HUES6 (cell line): ENCODE data around the gene TSFM.

ENCODE experiments used
- H3K27ac ChIP-seq: 2 replicates; pipeline ENCODE4 v1.7.0; 2013; ENCODE audit warnings: low read depth, mild to moderate bottlenecking, low read length, inconsistent platforms
- H3K27me3 ChIP-seq: 2 replicates; pipeline ENCODE4 v1.6.1; 2013; ENCODE audit warnings: low read length; ENCODE audit not compliant: control insufficient read depth, insufficient read depth
- H3K36me3 ChIP-seq: 2 replicates; pipeline ENCODE4 v1.6.1; 2013; ENCODE audit warnings: low read length; ENCODE audit not compliant: control insufficient read depth, insufficient read depth
- H3K4me1 ChIP-seq: 2 replicates; pipeline ENCODE4 v1.6.1; 2013; ENCODE audit warnings: low read length; ENCODE audit not compliant: control insufficient read depth, insufficient read depth
- H3K4me3 ChIP-seq: 2 replicates; pipeline ENCODE4 v1.5.1; 2013; ENCODE audit warnings: low read depth, low read length
- H3K9ac ChIP-seq: one replicate; pipeline ENCODE4 v1.6.1; 2013; ENCODE audit warnings: mild to moderate bottlenecking, low read length
- H3K9me3 ChIP-seq: 2 replicates; pipeline ENCODE4 v1.6.1; 2013; ENCODE audit warnings: low read depth, low read length; ENCODE audit not compliant: control insufficient read depth, insufficient read depth

TSFM gene

DNA sequence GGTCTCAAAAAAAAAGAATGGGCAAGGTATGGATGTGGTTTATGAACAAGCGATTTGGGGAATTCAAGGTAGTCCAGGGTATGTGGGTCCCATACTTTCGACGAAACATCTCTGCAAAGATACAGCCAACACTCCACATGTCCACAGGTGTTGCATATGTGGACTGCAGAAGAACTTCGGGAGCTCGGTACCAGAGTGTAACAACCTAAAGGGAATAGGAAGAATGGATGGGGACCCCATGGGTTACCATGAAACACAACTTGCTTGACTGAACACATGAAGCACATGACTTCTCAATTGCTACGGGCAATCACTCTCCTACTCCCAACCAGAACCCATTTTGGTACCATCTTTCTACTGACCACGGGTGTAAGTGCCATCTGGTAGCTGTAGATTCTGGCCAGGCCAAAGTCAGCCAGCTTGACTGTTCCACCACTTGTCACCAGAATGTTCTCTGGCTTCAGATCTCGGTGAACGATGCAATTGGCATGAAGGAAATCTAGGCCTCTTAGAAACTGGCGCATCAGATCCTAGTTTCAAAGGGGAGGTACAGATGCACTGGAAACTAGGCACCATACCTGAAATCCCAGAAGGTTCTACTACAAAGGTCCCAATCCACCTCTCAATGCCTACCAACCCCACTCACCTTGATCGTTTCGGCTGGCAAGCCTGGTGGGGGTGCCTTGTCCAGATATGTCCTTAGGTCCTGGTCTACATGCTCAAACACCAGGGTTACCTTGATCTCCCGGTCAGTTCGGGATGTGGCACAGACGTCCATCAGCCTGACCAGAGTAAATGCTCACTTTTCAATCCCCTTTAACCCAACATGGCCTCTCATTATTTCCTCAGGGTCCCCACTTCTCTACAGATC, 31.8 kb upstream of the TSFM start:
- Histone ChIP-seq H3K4me3 (peak overlapping the region; percentile 92), H3K9me3 (no peaks in the 10 kb centered on the region), H3K36me3 (peaks cover 52% of the 10 kb centered on the region), H3K27me3 (peaks cover 18% of the 10 kb centered on the region), H3K27ac (peak overlapping the region; percentile 85; the same call in 1 of the 2 replicates), H3K4me1 (peaks cover 17% of the 10 kb centered on the region), H3K9ac (peak overlapping the region; percentile 98)

- H3K27ac ChIP-seq: peak overlapping the region; percentile 85
- peaks cover 16% of the 10 kb centered on the region for H3K4me1 ChIP-seq
- H3K9ac ChIP-seq: peak overlapping the region; percentile 98
- peaks cover 24% of the 10 kb centered on the region for H3K27me3 ChIP-seq
- no peaks in the 10 kb centered on the region for H3K9me3 ChIP-seq
- peaks cover 46% of the 10 kb centered on the region for H3K36me3 ChIP-seq
- peak overlapping the region; percentile 92 for H3K4me3 ChIP-seq
Observed at GRCh38 chr12:57751432-57751787, 31.2 kb upstream of the TSFM start.

GRCh38 chr12:57751788-57752667, 30.6 kb upstream of the TSFM start, which contains the start of gene CDK4:
TSS of gene CDK4 (minus strand) at chr12:57752310. CDS start at chr12:57751717, 593 bp downstream.
- H3K27me3 ChIP-seq: peaks cover 30% of the 10 kb centered on the region
- peaks cover 16% of the 10 kb centered on the region for H3K4me1 ChIP-seq

DNA sequence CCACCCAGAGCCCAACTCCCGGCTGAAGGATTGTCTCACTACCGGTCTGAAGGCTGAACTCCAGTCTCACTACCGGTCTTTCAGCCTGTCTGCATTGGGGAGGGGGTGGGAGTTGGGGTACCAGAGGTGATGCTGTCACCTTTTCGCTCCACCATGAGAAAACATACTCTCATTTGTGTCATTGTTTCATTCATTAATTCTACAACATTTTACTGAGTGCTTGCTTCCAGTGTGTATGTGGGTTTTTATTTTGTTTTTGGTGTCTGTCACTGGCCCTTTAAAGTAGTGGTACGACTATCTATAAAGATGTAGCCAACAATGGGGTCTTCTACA, 30.0 kb upstream of the TSFM start:
- Histone ChIP-seq H3K4me3 (peak overlapping the region; percentile 38), H3K27ac (no peak overlapping the region), H3K27me3 (peaks cover 35% of the 10 kb centered on the region), H3K9me3 (no peaks in the 10 kb centered on the region), H3K36me3 (peaks cover 34% of the 10 kb centered on the region), H3K4me1 (peaks cover 16% of the 10 kb centered on the region), H3K9ac (no peak overlapping the region)

More at GRCh38 chr12:57751788-57752667, 30.6 kb upstream of the TSFM start, which contains the start of gene CDK4:
- Histone ChIP-seq H3K4me3 (peak within 1 kb of the TSS; percentile 92), H3K9me3 (no peaks in the 10 kb centered on the region), H3K27ac (peak within 1 kb of the TSS; percentile 85), H3K36me3 (peaks cover 40% of the 10 kb centered on the region), H3K9ac (peak within 1 kb of the TSS; percentile 98)

DNA sequence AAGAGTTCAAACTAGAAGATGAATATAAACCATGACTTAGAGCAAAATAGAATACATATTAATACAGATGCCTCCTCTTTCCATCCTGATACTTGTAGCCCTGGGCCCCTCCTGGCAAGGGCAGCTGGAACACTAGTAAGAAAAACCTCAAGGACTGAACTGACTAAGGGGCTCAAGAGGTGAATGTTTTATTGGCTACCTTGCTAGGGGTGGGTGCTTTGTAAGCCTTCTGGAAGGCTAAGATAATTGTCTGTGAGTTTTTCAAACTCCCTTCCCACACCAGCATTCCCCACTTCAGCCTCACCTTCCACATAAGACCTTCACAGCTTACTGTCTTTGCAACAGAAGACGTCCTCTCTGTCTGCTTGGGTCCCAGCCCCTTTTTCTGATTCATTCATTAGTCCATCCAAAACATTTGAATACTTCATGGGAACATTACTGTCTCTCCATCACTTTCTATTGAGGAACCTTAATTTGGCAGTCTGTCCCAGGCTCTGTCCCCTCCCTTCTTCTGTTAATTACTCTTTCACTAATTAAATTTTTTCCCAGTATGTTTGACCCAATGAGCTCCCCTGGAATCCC, 28.7 kb upstream of the TSFM start:
- H3K27ac ChIP-seq: no peak overlapping the region
- peaks cover 24% of the 10 kb centered on the region for H3K36me3 ChIP-seq
- H3K27me3 ChIP-seq: peaks cover 47% of the 10 kb centered on the region
- peak overlapping the region; percentile 76 for H3K4me3 ChIP-seq
- peaks cover 16% of the 10 kb centered on the region for H3K4me1 ChIP-seq
- no peaks in the 10 kb centered on the region for H3K9me3 ChIP-seq
- H3K9ac ChIP-seq: no peak overlapping the region

GRCh38 chr12:57754411-57755193, 28.0 kb upstream of the TSFM start, which contains the start of gene MARCHF9:
TSS of gene MARCHF9 (plus strand) at chr12:57755103. CDS start at chr12:57755529, 426 bp downstream.
- Histone ChIP-seq H3K36me3 (peaks cover 16% of the 10 kb centered on the region), H3K27me3 (peaks cover 51% of the 10 kb centered on the region), H3K4me3 (peak within 1 kb of the TSS; percentile 76), H3K9me3 (no peaks in the 10 kb centered on the region), H3K9ac (no peak within 1 kb of the TSS), H3K27ac (no peak within 1 kb of the TSS), H3K4me1 (peaks cover 16% of the 10 kb centered on the region)

DNA sequence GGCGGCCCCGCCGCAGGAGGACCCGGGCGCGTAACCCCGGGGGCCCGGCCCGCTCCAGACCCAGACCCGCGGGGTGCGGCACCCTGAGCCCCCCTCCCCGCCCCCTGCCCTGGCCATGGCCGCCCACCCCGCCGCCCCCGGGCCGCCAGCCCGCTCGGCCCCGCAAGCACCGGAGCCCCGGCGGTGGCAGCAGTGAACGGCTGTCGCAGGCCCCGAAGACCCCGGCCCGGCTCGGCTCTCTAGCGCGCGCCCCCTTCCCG, 27.5 kb upstream of the TSFM start:
- Histone ChIP-seq H3K4me3 (peak overlapping the region; percentile 62), H3K4me1 (peaks cover 16% of the 10 kb centered on the region), H3K9ac (no peak overlapping the region), H3K27ac (no peak overlapping the region), H3K36me3 (peaks cover 13% of the 10 kb centered on the region), H3K27me3 (peaks cover 51% of the 10 kb centered on the region), H3K9me3 (no peaks in the 10 kb centered on the region)

DNA sequence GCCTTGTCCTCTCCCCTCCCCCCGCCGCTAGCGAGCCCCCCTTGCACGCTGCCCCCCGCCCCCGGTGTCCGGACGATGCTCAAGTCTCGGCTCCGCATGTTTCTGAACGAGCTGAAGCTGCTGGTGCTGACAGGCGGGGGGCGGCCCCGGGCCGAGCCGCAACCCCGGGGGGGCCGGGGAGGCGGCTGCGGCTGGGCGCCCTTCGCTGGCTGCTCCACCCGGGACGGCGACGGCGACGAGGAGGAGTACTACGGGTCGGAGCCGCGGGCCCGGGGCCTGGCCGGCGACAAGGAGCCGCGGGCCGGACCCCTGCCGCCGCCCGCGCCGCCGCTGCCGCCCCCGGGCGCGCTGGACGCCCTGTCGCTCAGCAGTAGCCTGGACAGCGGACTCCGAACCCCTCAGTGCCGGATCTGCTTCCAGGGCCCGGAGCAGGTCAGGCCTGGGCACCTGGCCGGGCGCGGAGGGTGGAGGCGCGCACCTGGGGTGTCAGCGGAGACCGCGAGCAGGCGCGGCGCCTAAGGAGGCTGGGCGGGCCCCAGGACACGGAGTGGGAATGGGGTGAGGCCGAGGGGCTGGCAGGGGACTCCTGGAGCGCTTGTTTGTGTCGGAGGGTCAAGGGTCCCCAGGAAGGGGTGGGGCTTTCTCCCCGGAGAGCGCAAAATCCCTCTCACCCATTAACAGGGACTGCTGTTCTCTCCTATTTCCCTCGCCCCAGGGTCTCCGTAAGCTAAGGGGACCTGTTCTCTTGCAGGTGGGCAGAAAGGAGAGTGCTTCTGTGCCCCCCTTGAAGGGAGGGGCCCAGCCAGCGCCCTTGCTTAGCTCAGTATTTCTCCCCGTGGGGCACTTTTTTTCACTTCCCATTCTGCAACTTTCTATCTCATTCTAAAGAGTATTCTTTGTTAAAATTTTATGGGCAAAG, 26.9 kb upstream of the TSFM start:
- Histone ChIP-seq H3K27me3 (peaks cover 53% of the 10 kb centered on the region), H3K9me3 (no peaks in the 10 kb centered on the region), H3K27ac (no peak overlapping the region), H3K36me3 (peaks cover 7% of the 10 kb centered on the region), H3K9ac (no peak overlapping the region), H3K4me1 (peaks cover 16% of the 10 kb centered on the region), H3K4me3 (peak overlapping the region; percentile 62)

GRCh38 chr12:57756406-57757341, 25.9 kb upstream of the TSFM start:
- Histone ChIP-seq H3K4me3 (peak overlapping the region; percentile 62), H3K27ac (no peak overlapping the region), H3K27me3 (peaks cover 59% of the 10 kb centered on the region), H3K9ac (no peak overlapping the region), H3K4me1 (peaks cover 11% of the 10 kb centered on the region), H3K9me3 (no peaks in the 10 kb centered on the region), H3K36me3 (no peaks in the 10 kb centered on the region)
